Nephron progenitor cell (in vitro differentiated cells): ENCODE results near the gene JARID2.

Source experiments
- DNase-seq: peaks from one replicate; pipeline ENCODE4 v3.0.0; 2021
- H3K27ac Mint-ChIP-seq: 2 replicates; pipeline ENCODE4 v1.8.0; 2021; ENCODE audit warnings: mild to moderate bottlenecking, moderate library complexity, mixed read lengths
- H3K27me3 Mint-ChIP-seq: 2 replicates; pipeline ENCODE4 v1.8.0; 2021; ENCODE audit warnings: mild to moderate bottlenecking, low read depth, mixed read lengths; ENCODE audit not compliant: poor library complexity
- H3K36me3 Mint-ChIP-seq: 2 replicates; pipeline ENCODE4 v1.8.0; 2021; ENCODE audit warnings: low read depth, mixed read lengths
- H3K4me1 Mint-ChIP-seq: 2 replicates; pipeline ENCODE4 v1.8.0; 2021; ENCODE audit warnings: mixed read lengths
- H3K4me3 Mint-ChIP-seq: 2 replicates; pipeline ENCODE4 v1.8.0; 2021; ENCODE audit warnings: mild to moderate bottlenecking, moderate library complexity, mixed read lengths
- H3K9me3 Mint-ChIP-seq: 2 replicates; pipeline ENCODE4 v1.8.0; 2021; ENCODE audit warnings: mild to moderate bottlenecking, moderate library complexity, mixed read lengths
- CTCF ChIP-seq: fragments of 200-600 bp; sonication (generic); IDR thresholded peaks from 2 replicates; pipeline ENCODE4 v1.5.0; 2021; ENCODE audit warnings: antibody characterized with exemption

JARID2 gene

GRCh38 chr6:15429141-15430110 lies 183.6 kb downstream of the JARID2 start:
- H3K4me3 Mint-ChIP-seq, result no peak overlapping the region
- H3K9me3 Mint-ChIP-seq, result peaks cover 13% of the 10 kb centered on the region
- peaks cover 93% of the 10 kb centered on the region for H3K4me1 Mint-ChIP-seq
- H3K27ac Mint-ChIP-seq, result peak overlapping the region; percentile 52
- no peaks in the 10 kb centered on the region for H3K27me3 Mint-ChIP-seq
- H3K36me3 Mint-ChIP-seq, result peaks cover 27% of the 10 kb centered on the region
- no peak for TF ChIP-seq CTCF
- no peak for DNase-seq

GRCh38 chr6:15430186-15430585 lies 184.3 kb downstream of the JARID2 start:
- peaks cover 20% of the 10 kb centered on the region for H3K9me3 Mint-ChIP-seq
- no peak for DNase-seq
- no peak for TF ChIP-seq CTCF
- no peaks in the 10 kb centered on the region for H3K27me3 Mint-ChIP-seq
- no peak overlapping the region for H3K27ac Mint-ChIP-seq
- H3K4me3 Mint-ChIP-seq, result no peak overlapping the region
- peaks cover 91% of the 10 kb centered on the region for H3K4me1 Mint-ChIP-seq
- H3K36me3 Mint-ChIP-seq, result peaks cover 30% of the 10 kb centered on the region

DNA sequence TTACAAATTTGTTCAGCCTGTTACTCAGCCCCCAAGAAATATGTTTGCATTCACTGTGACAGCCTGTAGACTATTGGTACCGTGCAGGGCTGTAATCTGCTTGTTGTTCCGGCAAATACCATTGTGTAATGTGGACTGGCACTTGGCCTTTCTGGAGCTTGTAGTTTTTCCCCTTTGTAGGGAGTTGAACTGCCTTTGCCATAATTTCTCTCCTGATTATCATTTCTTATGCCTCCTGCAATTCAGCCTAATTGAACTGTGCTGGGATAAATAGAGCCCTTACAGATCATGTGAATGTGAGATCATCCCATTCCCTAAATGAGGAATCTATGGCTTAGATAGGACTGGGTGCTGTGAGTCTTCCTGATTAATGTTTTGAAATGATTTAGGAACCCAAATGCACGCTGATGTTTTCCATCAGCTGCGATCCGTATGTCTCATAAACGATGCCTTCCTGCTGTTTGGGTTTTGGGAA lies 185.1 kb downstream of the JARID2 start:
- TF ChIP-seq CTCF, result no peak
- Mint-ChIP-seq H3K27ac (peak overlapping the region; percentile 9), H3K27me3 (no peaks in the 10 kb centered on the region), H3K4me1 (peaks cover 86% of the 10 kb centered on the region), H3K36me3 (peaks cover 25% of the 10 kb centered on the region), H3K4me3 (no peak overlapping the region), H3K9me3 (peaks cover 20% of the 10 kb centered on the region)
- no peak for DNase-seq

DNA sequence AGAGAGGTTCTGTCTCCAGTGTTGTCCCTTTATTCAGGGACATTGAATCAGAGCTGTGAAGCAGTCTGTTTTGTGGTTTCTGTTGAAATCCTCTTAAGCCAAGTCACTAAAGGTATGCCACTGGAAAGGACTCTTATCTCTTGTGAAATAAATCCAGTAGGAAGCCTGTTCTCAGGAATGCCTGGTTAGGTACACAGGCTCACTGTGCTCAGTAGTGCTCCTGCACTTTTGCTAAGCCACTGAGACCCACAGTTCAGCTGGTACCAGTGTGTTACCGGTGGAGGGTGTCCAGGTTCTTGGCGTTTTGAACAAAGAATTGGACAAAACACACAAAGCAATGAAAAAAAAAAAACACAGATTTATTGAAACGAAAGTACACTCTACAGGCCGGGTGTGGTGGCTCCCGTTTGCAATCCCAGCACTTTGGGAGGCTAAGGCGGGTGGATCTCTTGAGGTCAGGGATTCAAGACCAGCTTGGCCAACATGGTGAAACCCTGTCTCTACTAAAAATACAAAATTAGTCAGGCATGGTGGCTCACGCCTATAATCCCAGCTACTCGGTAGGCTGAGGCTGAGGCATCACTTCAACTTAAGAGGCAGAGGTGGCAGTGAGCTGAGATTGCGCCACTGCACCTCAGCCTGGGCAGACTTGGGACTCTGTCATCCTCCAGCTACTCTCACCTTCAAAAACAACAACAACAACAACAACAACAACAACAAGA lies 186.1 kb downstream of the JARID2 start:
- no peak for DNase-seq
- Mint-ChIP-seq H3K36me3 (peaks cover 32% of the 10 kb centered on the region), H3K27me3 (no peaks in the 10 kb centered on the region), H3K9me3 (peaks cover 26% of the 10 kb centered on the region), H3K4me1 (peaks cover 86% of the 10 kb centered on the region), H3K4me3 (no peak overlapping the region), H3K27ac (peak overlapping the region; percentile 64)
- TF ChIP-seq CTCF, result no peak

DNA sequence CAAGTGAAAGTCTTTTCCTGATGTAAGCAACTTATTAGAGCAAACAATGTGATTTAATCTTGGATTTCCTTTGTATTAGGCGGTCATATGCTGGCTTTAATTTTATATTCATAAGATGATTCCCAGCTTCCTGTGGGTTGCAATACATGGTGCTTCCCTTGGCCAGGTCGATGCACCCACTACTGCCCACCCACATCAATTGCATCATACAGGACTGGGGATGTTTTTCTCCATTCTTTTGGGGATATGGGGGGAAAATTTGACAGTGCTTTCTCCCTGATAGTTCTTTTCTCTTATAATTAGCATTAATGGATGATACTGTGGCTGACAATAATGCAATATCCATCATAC lies 187.6 kb downstream of the JARID2 start:
- H3K27me3 Mint-ChIP-seq, result no peaks in the 10 kb centered on the region
- H3K4me3 Mint-ChIP-seq, result no peak overlapping the region
- H3K36me3 Mint-ChIP-seq, result peaks cover 32% of the 10 kb centered on the region
- peaks cover 86% of the 10 kb centered on the region for H3K4me1 Mint-ChIP-seq
- no peak for TF ChIP-seq CTCF
- DNase-seq, result no peak
- peaks cover 26% of the 10 kb centered on the region for H3K9me3 Mint-ChIP-seq
- H3K27ac Mint-ChIP-seq, result no peak overlapping the region
